HEK293 (cell line): ENCODE data around the gene DDIT3.
A peak's percentile ranks its signal among the peaks of the same experiment; 100 is the strongest.

ENCODE experiments used
- EGR2 ChIP-seq: fragments of 450-650 bp; formaldehyde crosslinking; IDR thresholded peaks from 2 replicates; pipeline ENCODE4 v1.5.1; 2016; ENCODE audit warnings: low read depth, missing biosample characterization, missing genetic modification characterization
- HIC1 ChIP-seq: fragments of 450-650 bp; formaldehyde crosslinking; IDR thresholded peaks from 2 replicates; pipeline ENCODE4 v1.5.1; 2016; ENCODE audit warnings: missing biosample characterization, missing genetic modification characterization
- OVOL3 ChIP-seq: fragments of 450-650 bp; formaldehyde crosslinking; IDR thresholded peaks from 2 replicates; pipeline ENCODE4 v1.5.1; 2016; ENCODE audit warnings: missing biosample characterization, missing genetic modification characterization
- PRDM2 ChIP-seq: fragments of 450-650 bp; formaldehyde crosslinking; IDR thresholded peaks from 2 replicates; pipeline ENCODE4 v1.5.1; 2016; ENCODE audit warnings: missing biosample characterization, missing genetic modification characterization, borderline replicate concordance
- SALL2 ChIP-seq: fragments of 450-650 bp; formaldehyde crosslinking; IDR thresholded peaks from 2 replicates; pipeline ENCODE4 v1.5.0; 2017; ENCODE audit warnings: missing biosample characterization, mild to moderate bottlenecking, missing genetic modification characterization, borderline replicate concordance
- SP3 ChIP-seq: fragments of 450-650 bp; formaldehyde crosslinking; IDR thresholded peaks from 2 replicates; pipeline ENCODE4 v1.5.1; 2016; ENCODE audit warnings: missing biosample characterization, missing genetic modification characterization
- TSHZ1 ChIP-seq: fragments of 450-650 bp; formaldehyde crosslinking; IDR thresholded peaks from 2 replicates; pipeline ENCODE4 v1.5.1; 2016; ENCODE audit warnings: missing biosample characterization, missing genetic modification characterization, borderline replicate concordance
- YY2 ChIP-seq: fragments of 450-650 bp; formaldehyde crosslinking; IDR thresholded peaks from 2 replicates; pipeline ENCODE4 v1.5.1; 2016; ENCODE audit warnings: missing biosample characterization, missing genetic modification characterization
- ZBTB8A ChIP-seq: fragments of 450-650 bp; formaldehyde crosslinking; IDR thresholded peaks from 2 replicates; pipeline ENCODE4 v1.5.1; 2016; ENCODE audit warnings: missing biosample characterization, missing genetic modification characterization
- ZEB2 ChIP-seq: fragments of 450-650 bp; formaldehyde crosslinking; IDR thresholded peaks from 2 replicates; pipeline ENCODE4 v1.5.1; 2016; ENCODE audit warnings: missing biosample characterization, missing genetic modification characterization
- ZFHX2 ChIP-seq: fragments of 450-650 bp; formaldehyde crosslinking; conservative IDR thresholded peaks from 2 replicates; pipeline ENCODE4 v1.5.1; 2016; ENCODE audit warnings: missing biosample characterization, missing genetic modification characterization
- ZNF121 ChIP-seq: fragments of 450-650 bp; formaldehyde crosslinking; IDR thresholded peaks from 2 replicates; pipeline ENCODE4 v1.5.1; 2016; ENCODE audit warnings: missing biosample characterization, missing genetic modification characterization
- ZNF132 ChIP-seq: fragments of 450-650 bp; formaldehyde crosslinking; IDR thresholded peaks from 2 replicates; pipeline ENCODE4 v1.5.1; 2017; ENCODE audit warnings: missing biosample characterization, missing genetic modification characterization, borderline replicate concordance
- ZNF146 ChIP-seq: fragments of 450-650 bp; formaldehyde crosslinking; IDR thresholded peaks from 2 replicates; pipeline ENCODE4 v1.5.1; 2016; ENCODE audit warnings: missing biosample characterization, missing genetic modification characterization
- ZNF169 ChIP-seq: fragments of 450-650 bp; formaldehyde crosslinking; IDR thresholded peaks from 2 replicates; pipeline ENCODE4 v1.5.1; 2016; ENCODE audit warnings: missing biosample characterization, missing genetic modification characterization
- ZNF19 ChIP-seq: fragments of 450-650 bp; formaldehyde crosslinking; IDR thresholded peaks from 2 replicates; pipeline ENCODE4; 2016; ENCODE audit warnings: missing biosample characterization, missing genetic modification characterization, low read depth
- ZNF26 ChIP-seq: fragments of 450-650 bp; formaldehyde crosslinking; IDR thresholded peaks from 2 replicates; pipeline ENCODE4 v1.5.1; 2016; ENCODE audit warnings: missing biosample characterization, missing genetic modification characterization
- ZNF292 ChIP-seq: fragments of 450-650 bp; formaldehyde crosslinking; IDR thresholded peaks from 2 replicates; pipeline ENCODE4 v1.5.1; 2016; ENCODE audit warnings: low read depth, missing biosample characterization, missing genetic modification characterization, borderline replicate concordance
- ZNF341 ChIP-seq: fragments of 450-650 bp; formaldehyde crosslinking; IDR thresholded peaks from 2 replicates; pipeline ENCODE4; 2016; ENCODE audit warnings: low read depth, missing biosample characterization, missing genetic modification characterization
- ZNF521 ChIP-seq: fragments of 450-650 bp; formaldehyde crosslinking; IDR thresholded peaks from 2 replicates; pipeline ENCODE4 v1.5.1; 2017; ENCODE audit warnings: missing biosample characterization, mild to moderate bottlenecking, missing genetic modification characterization
- ZNF555 ChIP-seq: fragments of 450-650 bp; formaldehyde crosslinking; conservative IDR thresholded peaks from 2 replicates; pipeline ENCODE4 v1.5.1; 2017; ENCODE audit warnings: missing biosample characterization, mild to moderate bottlenecking, missing genetic modification characterization, inconsistent platforms
- ZNF654 ChIP-seq: fragments of 450-650 bp; formaldehyde crosslinking; IDR thresholded peaks from 2 replicates; pipeline ENCODE4 v1.5.1; 2016; ENCODE audit warnings: low read depth, missing biosample characterization, missing genetic modification characterization
- ZNF843 ChIP-seq: fragments of 450-650 bp; formaldehyde crosslinking; IDR thresholded peaks from 2 replicates; pipeline ENCODE4 v1.5.1; 2016; ENCODE audit warnings: missing biosample characterization, missing genetic modification characterization

Gene DDIT3

GRCh38 chr12:57522011-57522886, 1.9 kb upstream of the DDIT3 start, which contains the start of gene MBD6 (continued):
- no peak for TF ChIP-seq PRDM2 (tag by site-specific recombination)
- no peak for TF ChIP-seq ZNF132
- no peak for TF ChIP-seq ZNF26 (tag by site-specific recombination)
- TF ChIP-seq ZNF146 (tag by site-specific recombination), result no peak
- no peak for TF ChIP-seq ZNF555 (tag by site-specific recombination)
- peak; percentile 90 for TF ChIP-seq SP3 (tag by site-specific recombination)
- peak; percentile 47 for TF ChIP-seq EGR2 (tag by site-specific recombination)
- peak; percentile 95 for TF ChIP-seq ZBTB8A
- TF ChIP-seq ZFHX2 (tag by site-specific recombination), result peak; percentile 68; the same call in 1 of the 2 replicates
- TF ChIP-seq ZNF654, result no peak
- 0 out of 2 replicates have a peak, but pooled peaks have one; percentile 56 for TF ChIP-seq HIC1 (tag by site-specific recombination)
- no peak for TF ChIP-seq ZNF521
- peak; percentile 91 for TF ChIP-seq ZEB2
- no peak for TF ChIP-seq ZNF292 (tag by site-specific recombination)
- no peak for TF ChIP-seq SALL2 (tag by site-specific recombination)
- peak; percentile 70; the same call in 1 of the 2 replicates for TF ChIP-seq YY2
- peak; percentile 65; the same call in 1 of the 2 replicates for TF ChIP-seq TSHZ1 (tag by site-specific recombination)
- TF ChIP-seq ZNF843 (tag by site-specific recombination), result peak; percentile 60
- no peak for TF ChIP-seq OVOL3 (tag by site-specific recombination)
- no peak for TF ChIP-seq ZNF121 (tag by site-specific recombination)
- no peak for TF ChIP-seq ZNF19 (tag by site-specific recombination)
- no peak for TF ChIP-seq ZNF169
- peak; percentile 79 for TF ChIP-seq ZNF341
